ENCODE results near the gene THAP4. TPM values are rescaled to one million over a fixed set of nuclear protein-coding genes. Genes with fewer than 3 reads are reported as not detected.

Gene THAP4
- total RNA-seq, 1 donor from 2014 or later, result 46.1 TPM

- peaks cover 33% of the 10 kb centered on the region for H3K4me1 ChIP-seq
- peak overlapping the region; percentile 69 for H3K4me3 ChIP-seq
- DNase-seq, result peak; percentile 80
- TF ChIP-seq, protein P1, sequence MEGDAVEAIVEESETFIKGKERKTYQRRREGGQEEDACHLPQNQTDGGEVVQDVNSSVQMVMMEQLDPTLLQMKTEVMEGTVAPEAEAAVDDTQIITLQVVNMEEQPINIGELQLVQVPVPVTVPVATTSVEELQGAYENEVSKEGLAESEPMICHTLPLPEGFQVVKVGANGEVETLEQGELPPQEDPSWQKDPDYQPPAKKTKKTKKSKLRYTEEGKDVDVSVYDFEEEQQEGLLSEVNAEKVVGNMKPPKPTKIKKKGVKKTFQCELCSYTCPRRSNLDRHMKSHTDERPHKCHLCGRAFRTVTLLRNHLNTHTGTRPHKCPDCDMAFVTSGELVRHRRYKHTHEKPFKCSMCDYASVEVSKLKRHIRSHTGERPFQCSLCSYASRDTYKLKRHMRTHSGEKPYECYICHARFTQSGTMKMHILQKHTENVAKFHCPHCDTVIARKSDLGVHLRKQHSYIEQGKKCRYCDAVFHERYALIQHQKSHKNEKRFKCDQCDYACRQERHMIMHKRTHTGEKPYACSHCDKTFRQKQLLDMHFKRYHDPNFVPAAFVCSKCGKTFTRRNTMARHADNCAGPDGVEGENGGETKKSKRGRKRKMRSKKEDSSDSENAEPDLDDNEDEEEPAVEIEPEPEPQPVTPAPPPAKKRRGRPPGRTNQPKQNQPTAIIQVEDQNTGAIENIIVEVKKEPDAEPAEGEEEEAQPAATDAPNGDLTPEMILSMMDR (IDR thresholded peaks at IDR 0.05), result no peak
- H3K36me3 ChIP-seq, result peaks cover 4% of the 10 kb centered on the region
- peak; percentile 65 for ATAC-seq
- no peaks in the 10 kb centered on the region for H3K9me3 ChIP-seq
- H3K27me3 ChIP-seq, result no peaks in the 10 kb centered on the region
- H3K27ac ChIP-seq, result peak overlapping the region; percentile 66
- intact Hi-C loops (cut with DNase I), result no loop called here
Measured at GRCh38 chr2:241559323-241560161, 77.4 kb downstream of the THAP4 start.

DNA sequence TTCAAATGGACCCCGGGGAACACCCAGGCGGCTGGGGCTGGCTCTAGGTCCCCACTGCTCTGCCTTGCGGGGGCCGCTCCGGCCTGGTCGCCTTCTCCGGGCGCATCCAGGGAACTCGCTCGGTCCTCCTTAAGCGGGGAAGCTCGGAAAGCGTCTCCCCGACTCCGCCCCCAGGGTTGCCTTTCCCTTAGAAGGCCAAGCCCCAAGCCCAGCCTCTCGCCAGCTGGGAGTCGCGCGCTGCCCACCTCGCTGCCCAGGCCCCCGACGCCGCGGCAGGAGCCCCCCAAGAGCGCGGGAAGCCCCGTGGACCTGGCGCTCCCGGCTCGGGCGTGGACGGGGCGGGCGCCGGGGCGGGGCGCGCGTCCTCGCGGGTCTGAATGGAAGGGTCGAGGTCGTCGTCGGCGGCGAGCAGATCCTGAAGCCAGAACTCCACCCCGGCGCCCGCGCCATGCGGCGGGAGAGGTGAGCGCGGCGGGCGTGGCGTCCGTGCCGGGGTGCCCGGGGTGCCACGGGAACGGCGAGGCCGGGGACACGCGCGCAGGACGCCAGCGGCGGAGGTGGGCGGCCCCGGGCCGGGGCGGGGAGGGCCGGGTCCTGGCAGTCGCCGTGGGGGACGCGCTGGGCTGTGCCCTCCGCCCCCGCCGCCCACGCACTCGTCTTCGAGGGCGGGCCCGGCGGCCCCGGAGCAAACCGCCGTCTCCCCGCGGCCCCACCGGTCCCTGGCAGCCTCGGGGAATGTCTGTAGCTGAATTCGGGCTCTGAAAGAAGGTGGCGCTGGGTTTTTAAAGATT, 78.2 kb downstream of the THAP4 start, which contains the start of gene BOK:
Gene BOK (plus strand): TSS at position 214 of the 791 bp plus-strand sequence. CDS start 739 bp downstream, outside the sequence.
- ATAC-seq (peak; percentile 76), DNase-seq (peak; percentile 90)
- Histone ChIP-seq H3K27me3 (no peaks in the 10 kb centered on the region), H3K9me3 (no peaks in the 10 kb centered on the region), H3K4me1 (peaks cover 33% of the 10 kb centered on the region), H3K36me3 (peaks cover 2% of the 10 kb centered on the region), H3K27ac (peak within 1 kb of the TSS; percentile 68), H3K4me3 (peak within 1 kb of the TSS; percentile 69)
- intact Hi-C loops (cut with DNase I), result no loop called here
- TF ChIP-seq, protein P1 (IDR thresholded peaks at IDR 0.05), result no peak

DNA sequence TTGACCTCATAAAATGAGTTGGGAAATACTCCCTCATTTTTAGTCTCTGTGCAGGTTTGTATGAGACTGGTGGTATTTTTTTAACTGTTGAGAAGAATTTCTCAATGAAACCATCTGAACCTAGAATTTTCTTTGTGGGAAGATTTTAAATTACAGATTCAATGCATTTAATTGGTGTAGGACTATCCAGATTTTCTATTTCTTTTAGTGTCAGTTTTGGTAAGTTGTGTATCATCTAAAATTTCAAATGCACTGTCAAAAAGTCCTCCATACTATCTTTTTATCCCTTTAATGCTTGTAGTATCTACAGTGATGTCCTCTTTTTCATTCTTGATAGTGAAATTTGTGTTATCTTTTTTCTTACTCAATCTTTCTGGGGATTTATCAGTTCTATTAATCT, 80.2 kb downstream of the THAP4 start:
- peaks cover 23% of the 10 kb centered on the region for H3K4me1 ChIP-seq
- H3K4me3 ChIP-seq, result no peak overlapping the region
- H3K36me3 ChIP-seq, result no peaks in the 10 kb centered on the region
- intact Hi-C loops (cut with DNase I), result no loop called here
- TF ChIP-seq, protein P1 (IDR thresholded peaks at IDR 0.05), result no peak
- H3K27ac ChIP-seq, result no peak overlapping the region
- DNase-seq (no peak), ATAC-seq (no peak)
- no peaks in the 10 kb centered on the region for H3K27me3 ChIP-seq
- H3K9me3 ChIP-seq, result no peaks in the 10 kb centered on the region

- H3K27ac ChIP-seq, result peak overlapping the region; percentile 17
Measured at GRCh38 chr2:241555711-241556110, 81.2 kb downstream of the THAP4 start.

DNA sequence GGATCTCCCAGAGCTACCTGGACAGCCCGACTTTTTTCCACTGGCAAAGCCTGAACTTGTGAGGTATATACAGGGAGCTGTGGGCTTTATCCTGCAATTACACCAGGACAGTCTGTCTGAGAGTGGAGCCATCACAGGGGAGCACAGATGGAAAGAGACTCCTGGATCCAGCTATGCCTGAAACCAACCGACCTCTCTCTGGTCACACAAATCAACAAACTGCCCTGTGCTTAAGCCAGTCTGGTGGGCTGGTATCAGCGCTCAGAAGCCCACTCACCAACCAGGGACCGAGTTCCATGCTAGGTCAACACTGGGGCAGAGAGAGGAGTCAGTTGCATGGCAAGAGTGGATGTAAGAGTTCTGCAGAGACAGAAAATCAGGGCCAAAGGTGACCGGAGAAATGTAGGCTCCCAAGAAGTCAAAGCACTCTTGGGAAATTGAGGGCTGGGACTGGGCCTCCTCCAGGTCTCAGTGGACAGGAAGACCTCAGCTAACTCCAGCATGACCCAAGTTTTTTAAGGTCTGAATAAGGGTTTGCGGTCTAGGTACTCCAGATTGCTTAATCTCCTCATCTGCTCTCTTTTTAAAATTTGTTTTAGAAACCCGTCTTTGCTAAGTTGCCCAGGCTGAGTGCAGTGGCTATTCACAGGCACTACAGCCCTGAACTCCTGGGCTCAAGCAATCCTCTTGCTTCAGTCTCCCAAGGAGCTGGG, 82.2 kb downstream of the THAP4 start:
- Histone ChIP-seq H3K36me3 (no peaks in the 10 kb centered on the region), H3K27me3 (no peaks in the 10 kb centered on the region), H3K27ac (no peak overlapping the region), H3K9me3 (no peaks in the 10 kb centered on the region), H3K4me3 (no peak overlapping the region), H3K4me1 (peaks cover 24% of the 10 kb centered on the region)
- DNase-seq (no peak), ATAC-seq (peak; percentile 26)
- TF ChIP-seq, protein P1 (IDR thresholded peaks at IDR 0.05), result no peak
- intact Hi-C loops (cut with DNase I), result no loop called here

More at GRCh38 chr2:241555711-241556110, 81.2 kb downstream of the THAP4 start:
- H3K4me1 ChIP-seq, result peaks cover 27% of the 10 kb centered on the region
- intact Hi-C loops (cut with DNase I), result no loop called here
- TF ChIP-seq, protein P1 (IDR thresholded peaks at IDR 0.05), result no peak
- ATAC-seq (no peak), DNase-seq (no peak)
- no peaks in the 10 kb centered on the region for H3K9me3 ChIP-seq
- H3K27me3 ChIP-seq, result no peaks in the 10 kb centered on the region
- H3K4me3 ChIP-seq, result no peak overlapping the region
- H3K36me3 ChIP-seq, result no peaks in the 10 kb centered on the region
